Muscle of leg (tissue), 16 donors: Measurements from ENCODE around the gene NLRC5. TPM values are rescaled to one million over a fixed set of nuclear protein-coding genes. Genes with fewer than 3 reads are reported as not detected.

Experiments
- DNase-seq: peaks from one replicate; pipeline ENCODE4 v3.0.0; 2013
- H3K27ac ChIP-seq: one replicate; pipeline ENCODE4 v1.5.1; 2013; ENCODE audit warnings: mild to moderate bottlenecking, low read length, control low read depth
- H3K27me3 ChIP-seq: one replicate; pipeline ENCODE4 v1.6.1; 2013; ENCODE audit warnings: low read length; ENCODE audit not compliant: control insufficient read depth, insufficient read depth
- H3K36me3 ChIP-seq: one replicate; pipeline ENCODE4 v1.6.1; 2013; ENCODE audit warnings: low read length; ENCODE audit not compliant: control insufficient read depth, insufficient read depth
- H3K4me1 ChIP-seq: one replicate; pipeline ENCODE4 v1.6.1; 2013; ENCODE audit warnings: low read length; ENCODE audit not compliant: control insufficient read depth, insufficient read depth
- H3K4me3 ChIP-seq: one replicate; pipeline ENCODE4 v1.5.1; 2013; ENCODE audit warnings: low read length, control low read depth
- H3K9me3 ChIP-seq: replicated peaks from 2 replicates; pipeline ENCODE4 v1.6.1; 2013; ENCODE audit warnings: low read depth, low read length; ENCODE audit not compliant: control insufficient read depth
- WGBS: methylation state at CpG from one replicate; pipeline ENCODE4 v1.1.5; 2013; ENCODE audit warnings: missing lambda C conversion rate; ENCODE audit not compliant: insufficient coverage; 5-methylcytosine and 5-hydroxymethylcytosine counted together
- long read RNA-seq, 11 donors: transcript quantifications; one replicate each; lab custom pipeline, GENCODE V29; 2026
- polyA plus RNA-seq, 8 donors: library from polyadenylated mRNA; unstranded; fragments of 120-200 nt; gene quantifications; one replicate each; pipeline versions ENCODE4 v1.2.1 to v1.2.3, GENCODE V29; 2013; ENCODE audit warnings: inconsistent platforms in 1 of 8, low replicate concordance in 1 of 8; ENCODE audit not compliant: insufficient read length in 8 of 8, insufficient read depth in 1 of 8
- total RNA-seq: library from RNA; stranded (reverse); fragments of 120-200 nt; gene quantifications from one replicate; pipeline ENCODE4 v1.2.4, GENCODE V29; 2013

The NLRC5 gene, protein sequence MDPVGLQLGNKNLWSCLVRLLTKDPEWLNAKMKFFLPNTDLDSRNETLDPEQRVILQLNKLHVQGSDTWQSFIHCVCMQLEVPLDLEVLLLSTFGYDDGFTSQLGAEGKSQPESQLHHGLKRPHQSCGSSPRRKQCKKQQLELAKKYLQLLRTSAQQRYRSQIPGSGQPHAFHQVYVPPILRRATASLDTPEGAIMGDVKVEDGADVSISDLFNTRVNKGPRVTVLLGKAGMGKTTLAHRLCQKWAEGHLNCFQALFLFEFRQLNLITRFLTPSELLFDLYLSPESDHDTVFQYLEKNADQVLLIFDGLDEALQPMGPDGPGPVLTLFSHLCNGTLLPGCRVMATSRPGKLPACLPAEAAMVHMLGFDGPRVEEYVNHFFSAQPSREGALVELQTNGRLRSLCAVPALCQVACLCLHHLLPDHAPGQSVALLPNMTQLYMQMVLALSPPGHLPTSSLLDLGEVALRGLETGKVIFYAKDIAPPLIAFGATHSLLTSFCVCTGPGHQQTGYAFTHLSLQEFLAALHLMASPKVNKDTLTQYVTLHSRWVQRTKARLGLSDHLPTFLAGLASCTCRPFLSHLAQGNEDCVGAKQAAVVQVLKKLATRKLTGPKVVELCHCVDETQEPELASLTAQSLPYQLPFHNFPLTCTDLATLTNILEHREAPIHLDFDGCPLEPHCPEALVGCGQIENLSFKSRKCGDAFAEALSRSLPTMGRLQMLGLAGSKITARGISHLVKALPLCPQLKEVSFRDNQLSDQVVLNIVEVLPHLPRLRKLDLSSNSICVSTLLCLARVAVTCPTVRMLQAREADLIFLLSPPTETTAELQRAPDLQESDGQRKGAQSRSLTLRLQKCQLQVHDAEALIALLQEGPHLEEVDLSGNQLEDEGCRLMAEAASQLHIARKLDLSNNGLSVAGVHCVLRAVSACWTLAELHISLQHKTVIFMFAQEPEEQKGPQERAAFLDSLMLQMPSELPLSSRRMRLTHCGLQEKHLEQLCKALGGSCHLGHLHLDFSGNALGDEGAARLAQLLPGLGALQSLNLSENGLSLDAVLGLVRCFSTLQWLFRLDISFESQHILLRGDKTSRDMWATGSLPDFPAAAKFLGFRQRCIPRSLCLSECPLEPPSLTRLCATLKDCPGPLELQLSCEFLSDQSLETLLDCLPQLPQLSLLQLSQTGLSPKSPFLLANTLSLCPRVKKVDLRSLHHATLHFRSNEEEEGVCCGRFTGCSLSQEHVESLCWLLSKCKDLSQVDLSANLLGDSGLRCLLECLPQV (N-terminal part only)
- 3.2 TPM for total RNA-seq
- 1 to 10 TPM; 3.8 to 5.3 (median 4.4) TPM for polyA plus RNA-seq
- long read RNA-seq, donor 1: 0 reads
- long read RNA-seq, donor 2: 0 reads
- long read RNA-seq, donor 3, partial matches to known transcripts: 0 of 1 reads
- long read RNA-seq, donor 3, other reads (novel, unspliced or antisense): 0 of 1 reads
- long read RNA-seq, donor 4: 0 reads
- long read RNA-seq, donor 5, full-length matches to known transcripts: 1 of 6 reads
- long read RNA-seq, donor 5, partial matches to known transcripts: 5 of 6 reads
- long read RNA-seq, donor 5, other reads (novel, unspliced or antisense): 0 of 6 reads
- long read RNA-seq, donor 6: 0 reads
- long read RNA-seq, donor 7: 0 reads
- long read RNA-seq, donor 8: 0 reads
- long read RNA-seq, donor 9: 0 reads
- long read RNA-seq, donor 10: 0 reads
- long read RNA-seq, donor 11: 0 reads

DNA sequence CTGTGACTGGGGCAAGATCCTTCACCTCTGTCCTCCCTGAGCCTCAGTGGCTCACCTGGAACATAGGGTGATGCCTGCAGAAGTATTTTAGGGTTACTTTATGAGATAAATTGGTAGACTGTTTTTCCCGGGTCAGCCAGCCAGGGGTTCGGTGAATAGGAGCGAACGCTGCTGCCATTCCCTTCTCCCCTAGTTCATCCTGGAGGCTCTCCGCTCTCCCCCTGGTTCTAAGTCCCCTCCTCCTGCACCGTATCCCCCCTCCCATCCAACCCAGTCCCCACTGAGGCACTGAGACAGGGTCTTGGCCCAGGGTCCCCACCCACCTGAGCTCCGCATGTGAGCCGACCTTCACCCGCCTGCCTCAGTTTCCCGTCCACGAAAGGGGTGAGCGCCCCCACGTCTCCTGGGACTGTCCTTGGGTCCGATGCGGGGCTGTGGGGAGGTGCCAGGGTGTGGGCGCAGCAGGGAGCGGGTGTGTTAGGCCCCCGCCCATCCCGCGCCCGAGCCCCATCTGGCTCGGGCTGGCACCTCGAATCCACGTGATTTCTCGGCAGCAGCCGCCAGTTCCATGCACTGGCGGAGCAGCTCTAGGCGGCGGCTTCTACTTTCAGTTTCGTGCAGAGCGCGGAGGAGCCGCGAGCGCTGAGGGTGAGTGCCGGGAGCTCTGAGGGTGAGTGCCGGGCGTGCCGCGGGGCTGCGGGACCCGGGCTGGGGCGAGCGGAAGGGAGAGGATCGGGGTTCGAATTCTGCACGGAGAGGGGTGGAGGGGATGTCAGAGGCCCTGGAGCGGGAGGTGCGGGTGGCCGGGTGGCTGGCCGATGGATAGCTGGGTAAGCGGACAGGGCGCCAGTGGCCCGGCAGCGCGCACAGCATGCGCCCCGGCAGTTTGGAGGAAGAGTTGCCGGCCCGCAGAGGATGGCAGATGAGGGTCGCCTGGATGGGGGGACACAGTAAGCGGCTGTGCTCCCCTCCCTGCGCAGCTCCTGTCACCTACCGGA lies at the start of gene NLRC5:
Gene NLRC5, plus strand, starts transcription at position 610 of the 998 bp plus-strand sequence. CDS start 31,156 bp downstream, outside the sequence.
- peak within 1 kb of the TSS; percentile 85 for H3K27ac ChIP-seq
- peak; percentile 89 for DNase-seq
- WGBS: under 1% methylated on average over 53 of the region's 64 CpGs

DNA sequence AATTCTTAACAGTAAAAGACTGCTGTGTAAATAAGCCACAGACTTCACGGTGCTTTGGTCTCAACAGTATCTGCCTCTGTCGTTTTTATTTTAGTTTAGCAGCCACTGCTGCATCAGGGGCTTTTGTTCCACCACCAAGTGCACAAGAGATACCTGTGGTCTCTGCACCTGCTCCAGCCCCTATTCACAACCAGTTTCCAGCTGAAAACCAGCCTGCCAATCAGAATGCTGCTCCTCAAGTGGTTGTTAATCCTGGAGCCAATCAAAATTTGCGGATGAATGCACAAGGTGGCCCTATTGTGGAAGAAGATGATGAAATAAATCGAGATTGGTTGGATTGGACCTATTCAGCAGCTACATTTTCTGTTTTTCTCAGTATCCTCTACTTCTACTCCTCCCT lies 49.6 kb upstream of the NLRC5 start:
- no peak overlapping the region for H3K4me3 ChIP-seq
- peaks cover 72% of the 10 kb centered on the region for H3K36me3 ChIP-seq
- WGBS: 78% methylated on average over 2 of the region's 4 CpGs
- no peak overlapping the region for H3K27ac ChIP-seq
- H3K9me3 ChIP-seq: no peaks in the 10 kb centered on the region
- no peaks in the 10 kb centered on the region for H3K27me3 ChIP-seq
- no peak for DNase-seq
- peaks cover 8% of the 10 kb centered on the region for H3K4me1 ChIP-seq

More for the DNA sequence above, at the start of gene NLRC5:
- Histone ChIP-seq H3K4me1 (peaks cover 45% of the 10 kb centered on the region), H3K27me3 (no peaks in the 10 kb centered on the region), H3K4me3 (peak within 1 kb of the TSS; percentile 78), H3K9me3 (no peaks in the 10 kb centered on the region), H3K36me3 (no peaks in the 10 kb centered on the region)

- Histone ChIP-seq H3K9me3 (no peaks in the 10 kb centered on the region), H3K36me3 (peaks cover 74% of the 10 kb centered on the region), H3K27me3 (no peaks in the 10 kb centered on the region), H3K27ac (no peak overlapping the region), H3K4me1 (peaks cover 11% of the 10 kb centered on the region), H3K4me3 (no peak overlapping the region)
- no CpG with 5 or more reads among the region's 2 CpGs for WGBS
- DNase-seq: no peak
Observed at GRCh38 chr16:56941092-56941491, 48.3 kb upstream of the NLRC5 start.

DNA sequence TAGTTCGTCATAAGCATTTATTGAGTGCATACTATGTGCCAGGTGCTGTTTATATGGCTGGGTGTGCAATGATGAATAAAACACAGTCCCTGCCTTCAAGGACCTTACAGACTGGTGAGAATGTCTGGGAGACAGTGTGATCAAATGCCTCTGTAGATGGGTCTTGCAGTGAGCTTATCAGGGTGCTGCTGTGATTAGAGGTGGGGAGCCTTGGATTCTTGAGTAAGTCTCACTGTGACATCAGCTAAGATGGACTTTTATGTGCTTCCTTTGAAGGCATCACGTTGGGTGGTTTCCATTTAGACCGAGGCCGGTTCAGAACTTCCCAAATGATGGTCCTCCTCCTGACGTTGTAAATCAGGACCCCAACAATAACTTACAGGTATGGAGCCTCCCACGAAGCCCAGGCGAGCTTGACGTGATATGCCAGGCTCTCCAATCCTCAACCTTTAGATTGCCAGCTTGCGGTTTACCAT lies 47.5 kb upstream of the NLRC5 start:
- 88% methylated on average over 7 of the region's 9 CpGs for WGBS

DNA sequence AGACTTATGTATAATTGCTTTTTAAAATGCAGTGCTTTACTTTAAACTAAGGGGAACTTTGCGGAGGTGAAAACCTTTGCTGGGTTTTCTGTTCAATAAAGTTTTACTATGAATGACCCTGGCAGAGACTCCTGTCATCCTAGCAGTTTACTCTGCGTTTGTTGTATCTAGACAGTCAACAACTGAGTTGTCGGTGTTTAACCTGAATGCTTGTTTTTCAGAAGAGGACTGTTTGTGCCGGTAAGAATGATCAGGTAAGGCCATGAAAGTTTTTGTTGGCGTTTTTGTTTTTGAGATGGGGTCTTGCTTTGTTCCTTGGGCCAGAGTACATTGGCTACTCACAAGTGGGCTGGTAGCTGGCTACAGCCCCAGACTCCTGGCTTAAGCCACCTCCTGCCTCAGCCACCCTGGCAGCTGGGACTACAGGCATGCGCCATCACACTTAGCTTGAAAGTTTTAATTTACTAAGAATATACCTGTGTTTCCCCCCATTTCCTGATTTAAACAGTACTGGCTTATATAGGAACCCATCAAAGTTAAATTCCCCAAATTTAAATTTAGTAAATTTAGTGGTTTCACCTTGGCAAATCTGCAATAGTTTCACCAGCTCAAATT lies 45.5 kb upstream of the NLRC5 start:
- WGBS: 83% methylated on average over 2 of the region's 6 CpGs
- DNase-seq: no peak
- Histone ChIP-seq H3K27ac (no peak overlapping the region), H3K27me3 (no peaks in the 10 kb centered on the region), H3K9me3 (no peaks in the 10 kb centered on the region), H3K4me3 (no peak overlapping the region), H3K36me3 (peaks cover 68% of the 10 kb centered on the region), H3K4me1 (peaks cover 9% of the 10 kb centered on the region)

More for the DNA sequence above, 47.5 kb upstream of the NLRC5 start:
- H3K27me3 ChIP-seq: no peaks in the 10 kb centered on the region
- H3K36me3 ChIP-seq: peaks cover 75% of the 10 kb centered on the region
- H3K4me1 ChIP-seq: peaks cover 9% of the 10 kb centered on the region
- H3K4me3 ChIP-seq: no peak overlapping the region
- no peaks in the 10 kb centered on the region for H3K9me3 ChIP-seq
- H3K27ac ChIP-seq: no peak overlapping the region
- no peak for DNase-seq

- Histone ChIP-seq H3K27me3 (no peaks in the 10 kb centered on the region), H3K9me3 (no peaks in the 10 kb centered on the region), H3K27ac (no peak overlapping the region), H3K4me1 (peaks cover 9% of the 10 kb centered on the region), H3K4me3 (no peak overlapping the region), H3K36me3 (peaks cover 56% of the 10 kb centered on the region)
- 0% methylated on average over 1 of the region's 2 CpGs for WGBS
- DNase-seq: no peak
Observed at GRCh38 chr16:56944954-56945839, 44.2 kb upstream of the NLRC5 start.

DNA sequence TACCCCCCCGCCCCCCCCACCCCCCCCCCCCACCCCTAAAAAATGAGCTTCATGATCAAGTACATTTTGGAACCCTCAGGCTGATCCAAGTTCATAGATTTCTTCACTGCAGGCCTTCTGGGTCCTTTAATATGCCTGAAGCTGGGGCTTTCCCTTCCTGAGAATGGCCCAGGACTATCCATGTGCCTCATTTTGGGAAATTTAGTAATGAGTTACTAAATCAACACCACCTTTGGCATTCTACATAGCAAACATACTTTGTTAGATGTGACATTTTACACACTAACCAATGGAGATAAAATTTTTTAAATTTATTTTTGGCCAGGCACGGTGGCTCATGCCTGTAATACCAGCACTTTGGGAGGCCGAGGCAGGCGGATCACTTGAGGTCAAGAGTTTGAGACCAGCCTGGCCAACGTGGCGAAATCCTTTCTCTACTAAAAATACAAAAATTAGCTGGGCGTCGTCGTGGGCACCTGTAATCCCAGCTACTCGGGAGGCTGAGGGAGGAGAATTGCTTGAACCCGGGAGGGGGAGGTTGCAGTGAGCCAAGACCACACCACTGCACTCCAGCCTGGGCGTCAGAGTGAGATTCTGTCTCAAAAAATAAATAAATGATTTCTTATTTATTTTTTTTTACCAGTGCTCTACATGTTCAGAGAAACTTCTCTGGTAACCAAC lies 43.4 kb upstream of the NLRC5 start:
- WGBS: 100% methylated on average over 2 of the region's 12 CpGs

More for the DNA sequence above, 43.4 kb upstream of the NLRC5 start:
- Histone ChIP-seq H3K36me3 (peaks cover 48% of the 10 kb centered on the region), H3K4me3 (no peak overlapping the region), H3K9me3 (no peaks in the 10 kb centered on the region), H3K4me1 (peaks cover 10% of the 10 kb centered on the region), H3K27ac (no peak overlapping the region), H3K27me3 (no peaks in the 10 kb centered on the region)
- DNase-seq: no peak
